ENCODE results near the gene BAZ2B.

Gene BAZ2B

DNA sequence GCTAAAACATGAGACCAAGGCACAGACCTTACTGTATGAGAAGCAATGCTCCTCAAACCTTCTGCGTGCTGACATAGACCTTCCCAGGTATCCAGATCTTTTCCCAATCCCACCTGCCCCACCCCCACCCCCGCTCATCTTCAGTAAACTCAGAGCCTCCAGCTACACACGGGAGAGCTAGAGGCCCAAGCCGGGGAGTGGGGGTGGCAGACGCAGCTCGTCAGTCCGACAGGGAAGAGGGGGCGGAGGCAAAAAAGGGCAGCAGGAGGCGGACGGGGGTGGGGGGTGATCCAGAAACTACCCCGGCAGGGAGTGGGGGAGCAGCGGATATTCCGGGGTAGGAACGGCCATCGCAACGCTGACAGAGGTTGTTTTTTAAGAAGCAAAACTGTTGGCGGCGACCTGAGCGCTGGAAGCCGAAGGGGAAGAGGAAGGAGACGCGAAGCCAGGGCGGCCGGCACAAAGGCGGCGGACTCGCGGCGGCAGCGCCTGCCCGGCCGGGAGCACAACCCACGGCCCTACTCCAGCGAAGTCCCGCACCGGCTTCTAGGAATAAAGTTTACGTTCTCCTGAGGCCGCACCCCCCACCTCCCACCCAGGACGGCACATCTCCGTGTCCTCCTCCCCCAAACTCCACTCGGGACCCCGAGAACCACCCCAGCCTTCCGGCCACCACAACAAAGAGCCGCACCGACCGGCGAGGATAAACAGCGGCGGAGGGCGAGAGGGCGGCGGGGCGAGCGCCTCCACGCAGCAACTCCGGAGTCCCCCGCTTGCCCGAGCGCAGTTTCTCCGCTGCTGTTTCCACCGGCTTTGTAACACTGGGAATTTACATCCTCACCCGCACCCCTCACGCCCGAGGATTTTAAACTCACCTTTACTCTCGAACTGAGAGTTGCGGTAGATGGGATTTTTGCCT, 722 bp downstream of the BAZ2B start:
- in situ Hi-C loops (cut with MboI; ENCODE audit: low sequenced_read_pairs) = no loop called here

DNA sequence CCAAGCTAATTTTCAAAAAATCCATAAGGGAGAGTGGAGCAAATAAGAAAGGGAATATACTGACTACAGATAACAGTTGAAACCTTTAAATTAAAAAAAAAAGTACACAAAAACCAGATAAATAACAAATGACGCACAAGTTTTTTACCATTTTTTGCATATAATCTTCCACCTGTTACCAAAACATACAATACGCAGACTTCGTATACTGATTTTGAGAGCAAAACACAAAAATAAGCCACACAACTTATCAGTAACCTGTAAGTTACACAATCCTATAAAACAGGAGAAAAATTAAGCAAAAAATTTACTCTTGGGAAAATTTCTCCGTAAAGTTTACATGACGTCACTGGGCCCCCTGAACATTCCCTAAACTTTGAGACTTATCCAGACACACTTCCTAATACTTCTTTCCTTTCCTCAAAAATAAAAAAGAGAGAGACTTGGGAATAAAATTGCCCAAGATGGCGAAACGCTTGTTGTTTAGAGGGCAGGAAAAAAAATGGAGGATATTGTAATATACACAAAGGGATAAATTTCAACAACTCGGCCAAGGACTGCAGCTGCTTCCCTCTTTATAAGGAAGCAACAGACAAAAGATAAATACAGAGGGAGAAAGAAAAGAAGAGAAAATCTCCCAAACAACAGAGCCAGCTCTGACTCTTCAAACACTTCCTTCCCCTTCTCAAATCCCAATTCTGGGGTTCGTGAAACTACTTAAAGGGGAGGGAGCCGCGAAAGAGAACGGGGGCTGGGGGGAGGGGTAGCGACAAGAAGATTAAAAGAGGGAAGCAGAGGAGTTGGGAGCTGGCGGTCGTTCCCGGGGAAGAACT, 1.6 kb downstream of the BAZ2B start:
- in situ Hi-C loops (cut with MboI; ENCODE audit: low sequenced_read_pairs) = no loop called here

DNA sequence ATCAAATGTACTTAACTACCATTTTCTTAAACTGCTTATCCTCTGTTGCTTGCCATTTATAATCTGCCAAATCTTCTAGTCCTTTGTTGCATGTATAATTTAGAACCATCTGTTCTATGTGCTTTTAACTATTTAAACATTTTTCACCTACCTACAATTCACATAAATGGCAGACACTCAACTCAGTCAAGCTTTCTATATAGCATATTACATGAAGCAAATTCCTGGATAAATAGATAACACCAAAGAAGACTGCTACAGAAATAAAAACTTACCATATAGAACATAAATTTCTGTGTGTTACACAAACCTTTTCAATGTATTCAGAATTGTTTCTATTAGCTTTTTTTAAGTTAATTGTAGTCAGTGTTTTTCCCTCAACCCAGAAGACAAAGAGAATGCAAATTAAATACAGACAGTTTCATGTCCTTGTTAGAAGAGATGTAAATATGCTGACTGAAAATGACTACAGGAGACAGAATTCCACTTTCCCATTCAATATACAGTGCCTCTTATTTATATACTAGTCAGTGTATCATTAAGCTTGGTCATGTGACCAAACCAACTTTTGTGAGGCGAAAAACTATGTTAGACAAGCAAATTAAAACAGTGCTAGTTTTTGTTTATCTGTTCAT, 2.6 kb downstream of the BAZ2B start:
- in situ Hi-C loops (cut with MboI; ENCODE audit: low sequenced_read_pairs) = no loop called here

DNA sequence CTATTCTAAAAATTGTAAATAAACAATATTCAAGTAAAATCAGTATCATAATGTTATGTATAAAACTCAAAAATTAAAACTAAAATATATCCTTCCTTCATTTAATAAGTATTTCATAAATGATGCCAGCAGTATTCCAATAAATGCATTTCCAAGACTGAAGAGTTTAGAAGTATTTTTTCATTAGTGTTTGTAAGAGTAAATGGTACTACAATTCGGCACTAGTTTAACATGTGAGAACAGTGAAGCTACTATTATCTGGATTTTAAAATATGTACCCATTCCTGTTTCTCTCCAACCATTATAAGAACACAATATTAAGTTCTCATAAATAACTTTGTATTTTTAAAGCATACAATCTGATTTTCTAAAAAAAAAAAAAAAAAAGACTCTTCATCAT, 3.3 kb downstream of the BAZ2B start:
- in situ Hi-C loops (cut with MboI; ENCODE audit: low sequenced_read_pairs) = no loop called here

DNA sequence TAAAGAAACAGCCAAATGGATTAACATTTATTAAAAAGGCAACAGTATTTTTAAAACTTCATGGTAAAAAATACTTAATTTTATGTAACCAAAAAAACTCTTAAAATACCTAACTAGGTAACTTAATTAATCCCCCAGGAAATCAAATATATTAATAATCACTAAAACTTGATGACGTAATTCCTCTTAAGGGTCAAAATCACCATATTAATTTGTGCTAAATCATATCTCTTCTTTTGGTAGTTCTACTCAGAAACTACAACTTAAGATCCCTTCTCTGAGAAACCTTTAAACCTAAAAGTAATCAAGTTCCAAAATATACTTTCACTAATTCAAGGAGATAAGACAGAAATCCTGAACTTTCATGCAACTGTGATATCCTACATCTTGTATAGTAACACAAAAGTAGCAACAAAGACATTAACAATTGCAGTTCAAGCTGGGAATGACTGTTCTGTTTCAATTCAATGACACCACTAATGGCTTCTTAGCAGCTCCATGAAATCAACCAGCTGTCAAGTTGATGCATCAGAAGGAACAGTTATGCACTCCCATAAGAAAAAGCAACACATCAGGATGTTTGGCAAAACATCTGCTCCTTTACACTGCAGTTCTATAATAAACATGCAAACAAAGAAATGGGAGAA, 4.0 kb downstream of the BAZ2B start:
- in situ Hi-C loops (cut with MboI; ENCODE audit: low sequenced_read_pairs) = no loop called here

DNA sequence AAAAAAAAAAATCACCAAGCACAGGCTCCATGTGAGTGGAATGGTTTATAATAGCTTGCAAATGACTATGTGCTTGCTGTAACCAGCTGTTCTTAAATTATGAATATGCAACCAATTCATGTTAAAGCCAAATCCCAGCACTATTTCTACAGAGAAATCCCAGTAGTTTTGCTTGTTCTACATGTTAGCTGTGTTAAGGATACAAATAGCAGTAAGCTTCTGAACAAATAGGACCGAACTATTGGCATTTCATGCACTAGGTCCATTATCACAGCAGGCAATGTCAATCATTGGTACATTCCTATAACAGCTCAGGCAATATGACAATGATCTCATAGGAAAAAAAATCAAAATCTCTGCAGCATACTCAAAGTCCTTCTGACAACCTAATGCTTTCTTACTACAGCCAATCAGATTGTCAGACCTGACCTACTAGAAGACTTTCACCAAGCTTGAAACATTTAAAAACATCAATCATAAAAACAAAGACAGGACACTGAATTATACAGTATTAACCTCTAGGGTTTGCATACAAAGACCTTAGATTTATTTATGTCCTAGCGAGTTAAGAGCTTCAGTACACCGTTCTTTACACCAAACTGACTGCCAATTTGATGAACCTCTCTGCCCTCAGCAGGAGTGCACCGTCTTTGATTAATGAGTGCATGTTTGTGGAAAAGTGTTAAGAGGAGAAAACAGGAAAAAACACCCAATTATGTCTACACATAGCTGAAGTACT, 6.4 kb downstream of the BAZ2B start:
- in situ Hi-C loops (cut with MboI; ENCODE audit: low sequenced_read_pairs) = no loop called here

DNA sequence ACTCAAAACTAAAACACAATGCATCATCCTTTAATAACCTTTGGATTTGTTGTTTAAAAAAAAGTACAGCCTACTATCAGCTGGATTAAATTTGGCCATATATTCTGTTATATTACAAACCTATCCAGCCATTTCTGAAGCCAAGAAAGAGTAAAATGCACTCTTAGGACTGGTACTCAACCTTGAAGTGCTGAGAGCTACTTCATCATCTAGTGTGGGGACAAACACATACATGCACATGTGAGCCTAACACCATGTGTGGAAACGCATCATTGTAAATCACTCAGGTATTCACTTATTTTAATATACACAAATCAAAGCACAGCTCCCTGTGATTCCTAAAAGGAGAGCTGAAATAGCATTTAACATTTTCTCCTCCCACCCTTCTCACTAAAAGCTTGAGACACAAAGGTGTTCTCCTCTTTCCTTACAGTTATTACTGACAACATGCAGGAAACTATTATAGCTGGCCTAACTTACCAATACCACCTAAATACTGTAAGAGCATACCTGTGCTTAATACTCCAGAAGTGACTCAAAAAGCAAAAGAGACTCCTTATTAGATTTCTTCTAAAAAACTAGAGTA, 7.5 kb downstream of the BAZ2B start:
- in situ Hi-C loops (cut with MboI; ENCODE audit: low sequenced_read_pairs) = no loop called here

DNA sequence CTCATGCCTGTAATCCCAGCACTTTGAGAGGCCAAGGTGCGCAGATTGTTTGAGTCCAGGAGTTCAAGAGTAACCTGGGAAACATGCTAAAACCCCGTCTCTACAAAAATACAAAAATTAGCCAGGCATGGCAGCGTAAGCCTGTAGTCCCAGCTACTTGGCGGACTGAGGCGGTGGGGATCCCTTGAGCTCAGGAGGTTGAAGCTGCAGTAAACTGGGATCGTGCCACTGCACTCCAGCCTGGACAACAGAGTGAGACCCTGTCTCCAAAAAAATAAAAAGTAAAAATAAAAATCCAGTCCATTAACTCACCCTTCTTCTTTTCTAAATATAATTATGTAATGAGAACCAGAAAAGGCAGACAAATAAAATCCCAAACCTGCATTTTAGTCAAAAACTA, 8.2 kb downstream of the BAZ2B start:
- in situ Hi-C loops (cut with MboI; ENCODE audit: low sequenced_read_pairs) = no loop called here

DNA sequence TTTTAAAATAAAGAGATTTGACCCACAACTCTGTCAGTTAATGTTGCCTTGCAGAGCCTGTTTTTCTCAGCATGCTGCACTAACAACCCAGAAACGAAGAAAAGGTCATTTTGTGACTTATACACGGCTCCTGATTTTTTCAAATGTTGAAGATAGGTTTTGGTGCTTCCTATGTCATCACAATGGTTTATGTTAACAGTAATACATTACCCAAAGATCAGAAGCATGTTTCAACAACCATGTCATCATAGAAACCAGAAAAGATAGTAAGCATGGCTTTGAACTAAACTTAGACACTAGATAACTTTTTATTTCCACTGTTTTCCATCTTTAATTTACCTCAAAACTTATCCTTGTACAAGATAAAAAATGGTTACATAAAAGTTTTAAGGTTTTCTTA, 10.1 kb downstream of the BAZ2B start:
- in situ Hi-C loops (cut with MboI; ENCODE audit: low sequenced_read_pairs) = no loop called here

DNA sequence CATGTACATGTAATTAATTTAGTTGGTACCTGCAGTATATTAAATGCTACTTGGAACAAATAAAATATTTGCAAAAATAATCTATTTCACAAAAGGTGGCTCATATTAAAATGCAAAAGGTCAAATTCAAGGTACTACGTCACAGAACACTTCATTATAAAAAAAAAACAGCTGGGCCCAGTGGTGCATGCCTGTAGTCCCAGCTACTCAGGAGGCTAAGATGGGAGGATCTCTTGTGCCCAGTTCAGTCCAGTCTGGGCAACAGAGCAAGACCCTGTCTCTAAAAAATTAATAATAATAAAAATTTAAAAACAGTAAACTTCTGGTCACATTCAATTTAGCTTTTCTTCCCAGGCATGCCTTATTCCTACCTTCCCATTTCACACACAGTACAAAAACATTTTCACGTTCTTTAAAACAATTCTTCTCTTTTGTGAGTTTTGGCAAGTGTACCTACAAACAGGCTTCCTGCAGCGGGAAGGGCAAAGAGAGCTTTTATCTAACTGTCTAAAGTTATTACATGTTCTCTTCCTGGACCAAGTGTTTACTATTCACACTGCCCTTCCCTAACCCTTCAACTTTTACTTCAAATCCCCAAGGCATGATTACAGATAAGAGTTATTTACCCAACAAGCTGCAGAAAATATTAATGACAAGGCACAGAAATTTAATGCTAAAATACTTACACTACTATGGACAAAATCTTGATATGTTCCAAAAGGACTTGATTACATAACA, 10.7 kb downstream of the BAZ2B start:
- in situ Hi-C loops (cut with MboI; ENCODE audit: low sequenced_read_pairs) = no loop called here

DNA sequence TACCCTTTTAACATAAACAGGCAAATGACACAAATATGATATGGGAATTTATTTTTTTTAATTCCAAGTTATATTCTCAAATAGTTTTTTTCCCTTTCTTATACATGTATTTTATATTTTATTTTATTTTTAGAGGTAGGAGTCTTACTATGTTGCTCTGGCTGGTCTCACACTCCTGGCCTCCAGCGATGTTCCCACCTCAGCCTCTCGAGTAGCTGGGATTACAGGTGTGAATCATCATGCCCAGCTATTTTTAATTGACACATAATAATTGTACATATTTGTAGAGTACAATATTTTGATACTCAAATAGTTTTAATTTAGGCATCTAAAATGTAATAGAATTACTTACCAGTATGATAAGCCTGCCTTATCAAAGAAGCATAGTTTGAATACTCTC, 12.2 kb downstream of the BAZ2B start:
- in situ Hi-C loops (cut with MboI; ENCODE audit: low sequenced_read_pairs) = no loop called here

DNA sequence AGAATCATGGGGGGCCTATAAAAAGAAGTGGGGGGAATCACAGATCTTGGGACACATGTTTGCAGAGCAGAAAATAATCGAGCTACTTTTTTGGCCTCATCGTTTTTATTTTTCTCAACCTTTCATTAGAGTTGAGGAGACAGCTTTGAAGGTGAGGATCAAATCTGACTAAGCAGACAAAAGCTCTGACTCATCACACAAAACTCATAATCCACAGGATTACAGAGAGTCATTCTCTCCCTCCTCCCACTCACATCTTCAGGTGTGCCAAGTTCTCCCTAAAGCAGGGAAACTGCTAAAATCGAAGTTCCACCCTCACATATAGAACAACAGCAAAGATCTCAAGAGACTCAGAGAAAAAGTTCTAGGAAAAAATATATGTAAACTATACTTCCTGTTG, 15.6 kb downstream of the BAZ2B start:
- in situ Hi-C loops (cut with MboI; ENCODE audit: low sequenced_read_pairs) = no loop called here

DNA sequence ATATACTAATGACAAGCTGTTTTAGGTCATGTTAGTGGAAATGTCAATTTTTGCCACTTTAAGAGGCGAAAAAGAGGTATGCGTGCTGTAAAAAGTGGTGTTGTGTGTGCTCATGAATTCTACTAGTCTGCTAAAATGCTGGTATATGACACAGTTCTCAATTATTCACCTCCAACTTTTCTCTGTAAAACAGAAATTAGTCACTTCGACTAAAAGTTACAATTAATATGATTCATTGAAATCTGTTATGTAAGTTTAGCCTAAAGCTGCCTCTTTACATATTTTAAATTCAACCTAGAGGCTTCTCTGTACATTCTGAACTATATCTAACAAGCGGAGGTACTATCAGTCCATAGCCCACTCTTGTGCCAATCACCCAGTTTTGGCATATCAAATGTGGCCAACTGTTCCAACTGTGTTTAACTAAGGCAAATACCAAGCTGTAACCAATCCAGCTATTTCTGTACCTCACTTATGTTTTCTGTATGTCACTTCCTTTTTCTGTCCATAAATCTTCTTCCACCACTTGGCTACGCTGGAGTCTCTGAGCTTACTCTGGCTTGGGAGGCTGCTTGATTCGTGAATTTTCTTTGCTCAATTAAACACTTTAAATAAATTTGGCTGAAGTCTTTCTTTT, 20.8 kb downstream of the BAZ2B start:
- in situ Hi-C loops (cut with MboI; ENCODE audit: low sequenced_read_pairs) = no loop called here

DNA sequence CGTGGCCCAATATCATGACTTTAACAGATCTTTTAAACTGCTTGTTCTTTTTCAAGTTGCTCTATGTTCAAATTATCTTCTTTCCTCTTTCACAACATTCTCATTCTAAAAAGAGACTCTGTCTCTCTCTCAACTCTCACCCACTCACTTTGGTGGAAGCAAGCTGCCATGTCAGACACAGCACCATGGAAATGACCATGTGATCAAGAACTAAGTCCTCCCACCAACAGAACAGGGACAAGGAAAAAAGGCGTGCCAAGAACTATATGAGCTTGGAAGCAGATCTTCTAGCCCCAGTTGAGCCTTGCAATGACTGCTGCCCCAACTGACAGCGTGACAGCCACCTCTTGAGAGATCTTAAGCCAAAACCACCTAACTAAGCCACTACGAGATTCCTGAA, 23.9 kb downstream of the BAZ2B start:
- in situ Hi-C loops (cut with MboI; ENCODE audit: low sequenced_read_pairs) = no loop called here

DNA sequence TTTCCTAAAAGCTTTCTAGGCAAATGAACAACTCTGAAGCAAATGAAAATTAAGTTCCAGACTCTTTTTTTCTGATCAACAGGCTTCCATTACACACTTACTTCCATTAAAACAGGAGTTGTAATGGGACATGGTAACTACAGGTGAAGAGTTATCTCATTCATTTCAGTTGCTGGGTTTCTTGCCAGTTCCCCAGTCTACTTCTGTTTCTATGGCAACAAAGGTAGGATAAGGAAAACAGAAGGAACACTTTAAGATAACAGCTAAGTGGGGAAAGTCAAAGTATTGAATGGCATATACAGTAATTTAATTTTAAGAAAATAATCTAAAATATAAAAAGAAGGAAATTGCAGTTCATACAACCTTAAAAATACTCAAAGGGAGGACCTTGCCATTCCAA, 25.1 kb downstream of the BAZ2B start:
- in situ Hi-C loops (cut with MboI; ENCODE audit: low sequenced_read_pairs) = no loop called here

DNA sequence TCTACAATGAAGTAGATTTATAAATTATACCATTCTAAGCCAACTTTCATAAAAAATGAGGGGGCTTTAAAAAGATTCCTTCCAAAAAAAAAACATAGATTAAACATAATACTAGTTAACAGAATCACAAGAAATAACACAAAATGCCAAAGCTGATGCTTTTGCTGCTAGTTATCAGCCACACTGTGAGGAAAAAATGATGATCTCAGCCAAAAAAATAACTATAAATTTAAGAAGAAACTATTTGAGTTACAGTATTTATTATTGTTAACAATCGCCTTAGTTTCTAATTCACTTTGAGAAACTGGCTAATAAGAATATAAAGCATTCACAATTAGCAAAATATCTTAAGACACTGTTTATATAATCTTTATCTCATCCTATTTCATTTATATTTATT, 27.1 kb downstream of the BAZ2B start:
- in situ Hi-C loops (cut with MboI; ENCODE audit: low sequenced_read_pairs) = no loop called here

DNA sequence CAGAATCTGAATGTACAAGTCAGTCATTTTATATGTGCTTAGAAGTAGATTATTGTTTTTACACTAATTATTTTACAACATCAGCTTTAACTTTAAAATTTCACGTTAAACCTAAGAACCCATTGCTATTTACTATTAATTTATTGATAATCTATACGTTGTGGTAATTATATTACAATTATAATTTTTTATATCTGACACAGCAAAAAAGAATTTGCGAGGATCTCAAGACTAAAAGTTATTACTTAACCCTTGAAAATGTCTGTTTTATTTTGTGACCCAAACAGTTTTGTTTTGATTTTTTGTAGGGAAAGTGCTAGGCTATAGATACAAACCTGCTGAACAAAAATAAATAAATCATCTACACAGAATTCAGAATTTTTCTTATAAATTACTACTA, 30.3 kb downstream of the BAZ2B start:
- in situ Hi-C loops (cut with MboI; ENCODE audit: low sequenced_read_pairs) = no loop called here

DNA sequence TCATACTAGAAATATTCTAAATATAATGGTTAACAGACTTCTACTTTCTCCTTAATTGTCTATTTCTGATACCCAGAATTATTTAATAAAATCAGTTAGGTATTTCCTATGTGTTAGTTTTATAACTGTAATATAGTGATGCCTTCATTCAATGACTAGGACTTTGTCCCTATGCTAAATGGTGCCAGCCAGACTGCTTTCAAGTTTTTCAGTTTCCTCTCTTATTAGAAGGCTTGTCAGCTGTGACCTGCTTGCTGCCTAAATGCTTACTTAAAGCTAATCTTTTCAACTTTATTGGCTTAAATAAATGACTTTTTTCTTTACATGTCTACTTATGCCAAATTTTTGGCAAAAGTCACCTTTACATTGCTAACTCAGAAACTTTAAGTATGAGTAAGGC, 30.7 kb downstream of the BAZ2B start:
- in situ Hi-C loops (cut with MboI; ENCODE audit: low sequenced_read_pairs) = no loop called here

DNA sequence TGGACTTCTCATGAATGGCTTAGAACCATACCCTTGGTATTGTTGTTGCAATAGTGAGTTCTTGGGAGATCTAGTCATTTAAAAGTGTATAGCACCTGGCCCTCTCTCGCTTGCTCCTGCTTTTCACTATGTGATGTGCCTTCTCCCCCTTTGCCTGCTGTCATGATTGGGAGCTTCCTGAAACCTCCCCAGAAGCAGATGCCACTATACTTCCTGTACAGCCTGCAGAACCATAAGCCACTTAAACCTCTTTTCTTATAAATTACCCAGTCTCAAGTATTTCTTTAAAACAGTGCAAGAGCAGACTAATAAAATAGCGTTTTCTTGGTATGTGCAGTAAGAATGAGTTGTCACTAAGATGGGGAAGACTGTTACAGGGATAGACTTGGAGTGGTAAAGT, 31.6 kb downstream of the BAZ2B start:
- in situ Hi-C loops (cut with MboI; ENCODE audit: low sequenced_read_pairs) = no loop called here
